Cerebellar nuclear complex (tissue), 1 donor: Measurements from ENCODE around the gene UHRF2.
"Not testable (repeated sequence)": the region's sequence is repeated elsewhere in the genome, so short reads cannot be mapped to it uniquely, and the experiment has no call there.

Experiments
- DNase-seq, 2 experiments: peaks; one replicate each; lab custom pipeline; 2025; lab: John Stamatoyannopoulos, UW

UHRF2 gene

DNA sequence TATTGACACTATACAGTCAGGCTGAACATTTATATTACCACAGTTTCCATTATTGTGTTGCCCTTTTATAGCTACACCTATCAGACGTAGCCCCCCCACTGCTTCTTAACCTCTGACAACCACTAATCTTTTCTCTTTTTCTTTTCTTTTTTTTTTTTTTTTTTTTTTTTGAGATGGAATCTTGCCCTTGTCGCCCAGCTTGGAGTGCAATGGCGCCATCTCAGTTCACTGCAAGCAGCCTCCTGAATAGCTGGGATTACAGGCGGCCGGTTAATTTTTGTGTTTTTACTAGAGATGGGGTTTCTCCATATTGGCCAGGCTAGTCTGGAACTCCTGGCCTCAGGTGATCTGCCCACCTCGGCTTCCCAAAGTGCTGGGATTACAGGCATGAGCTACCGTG is 75.4 kb downstream of the UHRF2 start:
- DNase-seq: no peak

DNA sequence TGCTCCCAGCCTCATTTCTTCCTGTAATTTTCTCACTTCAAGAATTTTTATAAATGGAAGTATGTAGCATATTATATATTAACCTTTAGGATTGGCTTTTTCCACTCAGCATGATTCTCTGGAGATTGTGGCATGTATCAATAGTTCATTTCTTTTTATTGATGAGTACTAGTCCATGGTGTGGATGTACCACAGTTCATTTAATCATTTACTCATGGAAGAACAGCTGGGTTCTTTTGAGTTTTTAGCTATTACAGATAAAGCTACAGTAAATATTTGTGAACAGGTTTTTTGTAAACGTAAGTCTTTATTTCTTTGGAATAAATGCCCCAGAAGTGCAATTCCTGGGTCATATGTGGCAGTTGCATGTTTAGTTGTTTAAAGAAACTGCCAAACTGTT is 76.1 kb downstream of the UHRF2 start:
- DNase-seq: no peak

DNA sequence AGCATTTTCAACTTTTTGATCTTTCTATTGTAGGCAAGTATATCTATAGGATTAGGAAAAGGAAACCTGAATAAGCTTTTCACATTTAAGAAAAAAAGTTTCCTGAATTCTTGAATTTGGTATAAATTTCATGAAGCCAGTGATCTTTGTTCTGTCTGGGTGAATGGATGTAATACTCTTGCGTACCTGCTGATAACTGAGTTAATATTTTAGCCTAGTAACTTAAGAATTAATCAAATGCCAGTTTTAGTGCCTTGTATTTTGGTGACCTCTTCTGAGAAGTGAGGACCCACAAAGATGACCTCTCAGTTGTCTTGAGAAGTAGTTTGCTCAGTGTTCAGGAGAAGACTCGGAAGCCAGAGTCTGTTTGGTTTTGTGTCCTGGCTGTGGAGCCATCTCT is 77.9 kb downstream of the UHRF2 start:
- no peak for DNase-seq

DNA sequence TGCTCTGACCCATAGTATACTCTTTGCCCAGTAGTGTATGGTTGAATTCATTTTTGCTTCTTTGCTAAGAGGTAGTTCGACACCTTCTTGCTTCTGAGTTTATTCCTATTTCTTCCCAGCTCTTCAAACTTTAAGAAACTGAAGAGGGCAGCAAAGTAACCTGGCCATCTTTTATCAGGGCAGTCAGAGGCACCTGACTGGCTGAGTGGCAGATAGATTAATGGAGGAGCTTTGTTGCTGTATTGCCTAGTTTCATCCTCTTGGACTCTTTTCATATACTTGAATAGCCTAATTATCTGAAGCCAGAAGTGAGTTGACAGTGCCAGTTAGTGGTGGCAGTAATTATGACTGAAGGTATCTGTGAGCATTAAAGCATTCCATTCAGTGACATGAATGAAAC is 82.5 kb downstream of the UHRF2 start:
- DNase-seq: no peak

DNA sequence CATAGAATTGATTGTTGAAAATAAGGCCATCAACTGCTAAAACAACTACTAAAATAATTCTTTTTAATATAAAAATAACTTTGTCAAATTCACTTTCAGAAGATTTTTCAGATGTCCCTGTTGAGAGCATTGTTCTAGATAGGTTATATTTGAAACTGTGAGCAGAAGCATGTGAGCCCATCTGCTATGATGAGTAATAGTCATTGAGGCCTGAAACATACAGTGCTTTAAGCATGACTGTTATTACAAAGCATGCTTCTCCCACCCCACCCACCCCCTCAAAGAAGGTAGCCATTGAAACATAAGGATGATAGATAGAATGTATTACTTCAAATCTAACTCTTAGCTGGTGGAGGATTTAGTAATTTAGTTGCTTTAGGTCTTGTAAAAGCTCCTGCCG is 86.0 kb downstream of the UHRF2 start:
- no peak for DNase-seq

DNA sequence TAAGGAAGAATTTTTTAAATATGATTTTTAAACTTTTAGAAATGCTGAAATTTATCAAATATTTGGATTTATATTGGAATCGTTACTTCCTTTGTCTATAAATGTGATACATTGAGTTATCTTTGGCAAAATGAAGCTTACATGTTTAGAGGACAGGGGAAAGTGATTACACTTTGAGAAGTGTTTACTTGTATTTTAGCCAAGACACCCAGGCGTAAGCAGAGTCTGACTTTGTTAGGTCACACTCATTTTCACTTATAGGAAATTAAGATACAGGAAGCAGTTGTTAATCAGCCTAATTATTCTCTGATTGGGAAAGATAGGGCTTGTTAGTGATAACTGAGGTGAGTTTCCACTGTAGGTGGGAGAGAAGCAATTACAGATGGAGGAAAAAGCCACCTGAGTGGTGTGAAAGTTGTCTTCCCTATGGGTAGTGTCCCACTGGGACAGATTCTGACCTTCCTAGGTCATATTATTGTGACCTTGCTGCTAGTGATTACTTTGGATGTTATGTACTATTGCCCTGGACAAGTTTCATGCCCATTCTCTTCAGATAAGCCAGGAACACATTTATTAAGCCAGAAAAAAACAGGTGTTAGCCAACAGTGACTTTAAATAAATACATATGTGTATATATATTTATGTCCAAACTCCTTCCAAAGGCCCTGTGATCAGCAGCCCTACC is 88.7 kb downstream of the UHRF2 start:
- no peak for DNase-seq

DNA sequence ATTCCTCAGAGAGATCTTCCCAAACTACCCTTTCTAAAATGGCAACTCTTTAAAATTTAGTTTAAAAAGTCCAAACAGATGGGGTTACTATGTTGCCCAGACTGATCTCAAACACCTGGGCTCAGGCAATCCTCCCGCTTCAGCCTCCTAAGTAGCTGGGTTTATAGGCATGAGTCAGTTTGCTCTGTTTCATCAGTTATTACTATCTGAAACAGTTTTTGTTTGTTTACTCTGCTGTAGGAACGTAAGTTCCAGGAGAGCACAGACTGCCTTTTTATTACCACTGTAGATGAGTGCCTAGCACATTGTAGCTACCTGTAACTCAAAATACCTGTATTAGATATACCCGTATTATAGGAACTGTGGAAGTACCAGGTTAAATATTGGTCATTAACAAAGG is 89.4 kb downstream of the UHRF2 start:
- DNase-seq: no peak

DNA sequence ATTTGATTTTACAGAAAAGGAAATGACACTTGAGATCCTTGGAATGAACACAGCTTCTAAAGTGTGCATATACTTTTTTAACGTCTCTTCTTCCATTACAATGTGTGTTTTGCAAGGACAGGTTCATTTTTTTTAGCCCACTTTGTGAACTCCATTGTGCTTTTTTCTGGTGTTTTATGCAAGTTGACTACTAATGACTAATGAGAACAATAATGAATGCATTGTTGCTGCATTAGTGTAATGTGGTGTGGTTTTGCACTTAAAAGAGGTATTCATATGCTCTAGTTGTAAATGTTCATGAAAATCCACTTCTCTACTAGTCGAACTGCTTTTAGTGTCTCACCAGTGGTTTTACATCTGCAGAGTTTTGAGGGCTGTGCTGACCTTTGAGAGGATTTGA is 93.6 kb downstream of the UHRF2 start:
- no peak for DNase-seq

DNA sequence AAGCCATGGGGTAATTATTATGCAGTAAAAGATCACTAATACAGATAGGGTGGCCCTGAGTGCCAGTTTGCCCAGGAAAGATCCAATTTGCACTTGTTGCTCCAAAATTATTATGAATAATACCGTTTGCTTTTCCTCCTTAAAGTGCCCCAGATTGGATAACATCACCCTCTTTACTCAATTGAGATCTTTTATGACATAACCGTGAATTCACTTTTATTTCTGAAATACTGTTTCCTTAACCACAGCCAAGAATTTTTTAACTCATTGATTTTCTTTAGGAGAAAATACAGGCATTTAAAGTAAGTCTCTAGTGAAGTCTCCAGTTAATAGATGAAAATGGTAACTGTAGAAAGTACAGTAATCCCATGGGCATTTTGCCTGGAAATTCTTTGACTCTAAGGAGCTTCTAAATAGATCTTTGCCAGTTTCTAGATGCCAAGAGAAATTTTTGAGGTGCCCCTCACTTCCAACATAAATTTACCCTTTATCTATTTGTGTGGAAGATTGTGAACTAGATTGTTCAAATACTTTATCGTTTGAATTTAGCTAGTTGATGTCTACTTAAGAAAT is 99.2 kb downstream of the UHRF2 start:
- DNase-seq: no peak

DNA sequence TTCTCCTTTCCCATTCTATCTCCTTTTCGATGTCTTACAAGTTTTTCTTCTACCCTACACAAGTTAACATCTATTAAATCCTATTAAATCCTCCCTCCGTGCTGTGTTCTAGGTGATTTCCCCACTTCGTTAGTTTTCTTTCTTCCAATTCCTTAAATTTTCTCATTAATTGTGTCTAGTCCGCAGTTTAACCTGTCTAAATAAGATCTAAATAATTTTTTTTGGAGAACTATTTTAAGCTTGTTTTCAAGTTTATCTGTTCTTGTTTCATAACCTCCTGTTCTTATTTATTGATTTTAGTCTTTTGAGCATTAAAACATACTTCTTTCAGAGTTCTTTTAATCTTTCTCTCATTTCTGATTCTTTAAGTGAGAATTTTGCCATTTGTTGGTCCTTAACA is 109.3 kb downstream of the UHRF2 start:
- no peak for DNase-seq

DNA sequence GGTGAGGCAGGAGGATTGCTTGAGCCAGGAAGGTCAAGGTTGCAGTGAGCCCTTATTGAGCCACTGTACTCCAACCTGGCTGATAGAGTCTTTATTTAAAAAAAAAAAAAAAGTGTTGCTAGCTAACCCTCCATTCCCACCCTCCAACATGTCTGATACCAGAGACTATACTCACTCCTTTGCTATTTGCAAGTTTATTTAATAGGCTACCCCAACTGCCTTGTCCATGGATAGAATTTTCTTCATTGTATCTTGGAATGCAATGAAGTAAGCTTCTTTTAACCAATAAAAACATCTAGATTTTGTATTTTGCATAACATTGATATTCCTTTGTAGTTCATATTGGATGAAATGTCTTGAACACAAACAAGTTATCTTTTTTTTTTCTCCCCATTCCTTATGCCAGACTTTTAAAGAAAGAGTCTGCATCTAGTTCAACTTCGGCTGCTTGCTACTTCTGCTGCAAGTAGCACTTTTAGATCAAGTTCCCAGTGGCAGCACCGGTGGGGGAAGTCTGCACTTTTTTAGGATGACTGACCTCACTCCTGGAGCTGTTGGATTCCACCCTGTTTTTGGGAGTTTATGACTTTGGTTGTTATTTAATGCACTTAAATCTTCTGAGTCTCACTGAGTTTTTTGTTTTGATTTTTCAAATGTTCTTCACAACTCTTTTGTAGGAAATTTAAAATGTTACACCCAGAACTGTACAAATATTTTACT is 112.5 kb downstream of the UHRF2 start:
- no peak for DNase-seq

DNA sequence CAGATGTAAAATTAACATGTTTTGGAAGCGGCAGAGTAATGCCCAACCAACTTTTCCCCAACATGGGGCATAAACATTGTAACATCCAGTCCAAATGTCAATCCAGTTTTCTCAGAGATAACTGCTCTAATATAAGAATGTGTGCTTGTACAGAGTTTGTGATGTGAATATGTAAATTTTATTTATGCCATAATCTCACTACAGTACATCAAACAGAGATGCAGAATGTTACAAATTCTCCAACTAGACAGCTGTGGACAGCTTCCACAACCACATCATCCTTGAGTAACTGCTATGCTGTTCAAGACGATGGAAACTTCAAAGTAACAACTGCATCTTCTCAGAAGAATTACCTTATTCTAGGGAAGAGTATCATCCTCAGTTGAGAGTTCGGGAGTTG is 122.6 kb downstream of the UHRF2 start:
- no peak for DNase-seq

DNA sequence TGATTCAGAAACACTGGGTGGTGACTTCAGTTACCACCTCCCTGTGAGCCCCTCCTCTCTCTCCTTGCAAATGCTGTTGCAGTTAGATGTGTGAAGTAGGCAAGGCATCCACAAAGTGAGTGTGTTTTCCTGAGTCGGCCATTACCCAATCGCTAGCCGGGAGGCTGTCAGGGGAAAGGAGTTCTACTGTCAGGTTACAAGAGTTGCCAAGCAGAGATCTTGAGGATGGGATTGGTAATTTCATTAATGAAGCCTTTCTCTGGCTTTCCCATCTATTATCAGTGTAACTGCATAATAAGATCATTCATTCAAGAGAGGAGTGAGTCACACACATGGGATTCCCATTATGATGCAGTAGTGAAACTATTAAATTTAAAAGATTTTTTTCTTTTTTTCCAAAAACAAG is 125.7 kb downstream of the UHRF2 start:
- no peak for DNase-seq

DNA sequence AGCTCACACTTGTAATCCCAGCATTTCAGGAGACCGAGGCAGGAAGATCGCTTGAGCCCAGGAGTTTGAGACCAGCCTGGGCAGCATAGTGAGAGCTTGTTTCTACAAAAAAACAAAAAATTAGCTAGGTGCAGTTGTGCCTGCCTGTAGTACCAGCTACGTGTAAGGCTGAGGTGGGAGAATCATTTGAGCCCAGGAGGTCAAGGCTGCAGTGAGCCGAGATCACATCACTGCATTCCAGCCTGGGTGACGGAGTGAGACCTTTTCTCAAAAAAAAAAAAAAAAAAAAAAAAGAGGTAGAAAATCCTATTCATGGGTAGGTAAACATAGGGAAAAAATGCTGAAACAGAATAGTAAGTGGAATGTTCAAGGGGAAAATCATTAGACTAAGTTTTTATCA is 129.6 kb downstream of the UHRF2 start:
- not testable (repeated sequence) for DNase-seq

DNA sequence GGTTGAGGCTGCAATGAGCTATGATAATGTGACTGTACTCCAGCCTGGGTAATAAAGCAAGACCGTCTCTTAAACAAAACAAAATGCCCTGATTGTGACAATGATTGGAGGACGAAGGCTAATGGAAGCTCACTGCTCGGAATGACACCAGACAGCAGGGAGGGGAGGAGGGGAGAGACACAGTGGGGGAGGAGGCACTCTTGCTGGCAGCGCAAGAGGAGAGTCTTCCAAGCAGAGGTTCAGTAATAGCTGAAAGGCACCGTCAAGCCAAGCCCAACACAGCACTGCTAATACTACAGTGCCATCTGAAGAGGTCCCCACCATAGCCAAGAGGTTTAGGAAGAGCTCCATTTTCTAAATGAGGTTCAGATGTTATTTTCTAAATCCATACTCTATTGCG is 130.2 kb downstream of the UHRF2 start:
- DNase-seq: no peak

DNA sequence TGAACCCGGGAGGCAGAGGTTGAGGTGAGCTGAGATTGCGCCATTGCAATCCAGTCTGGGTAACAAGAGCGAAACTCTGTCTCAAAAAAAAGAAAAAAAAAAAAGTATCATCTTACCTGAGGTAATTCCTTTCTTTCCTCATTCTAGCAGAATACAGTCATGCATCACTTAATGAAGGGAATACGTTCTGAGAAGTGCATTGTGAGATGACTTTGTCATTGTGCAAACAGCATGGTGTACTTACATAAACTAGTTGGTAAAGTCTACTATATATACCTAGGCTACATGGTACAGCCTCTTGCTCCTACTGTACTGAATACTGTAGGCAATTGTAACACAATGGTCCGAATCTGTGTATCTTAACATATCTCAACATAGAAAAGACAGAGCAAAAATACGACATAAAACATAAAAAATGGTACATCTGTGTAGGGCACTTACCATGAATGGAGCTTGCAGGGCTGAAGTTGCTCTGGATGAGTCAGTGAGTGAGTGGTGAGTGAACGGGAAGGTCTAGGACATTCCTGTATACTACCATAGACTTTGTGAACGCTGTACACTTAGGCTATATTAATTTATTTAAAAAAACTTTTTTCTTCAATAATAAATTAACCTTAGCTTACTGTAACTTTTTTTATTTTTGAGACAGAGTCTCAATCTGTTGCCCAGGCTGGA is 132.2 kb downstream of the UHRF2 start:
- DNase-seq: no peak

DNA sequence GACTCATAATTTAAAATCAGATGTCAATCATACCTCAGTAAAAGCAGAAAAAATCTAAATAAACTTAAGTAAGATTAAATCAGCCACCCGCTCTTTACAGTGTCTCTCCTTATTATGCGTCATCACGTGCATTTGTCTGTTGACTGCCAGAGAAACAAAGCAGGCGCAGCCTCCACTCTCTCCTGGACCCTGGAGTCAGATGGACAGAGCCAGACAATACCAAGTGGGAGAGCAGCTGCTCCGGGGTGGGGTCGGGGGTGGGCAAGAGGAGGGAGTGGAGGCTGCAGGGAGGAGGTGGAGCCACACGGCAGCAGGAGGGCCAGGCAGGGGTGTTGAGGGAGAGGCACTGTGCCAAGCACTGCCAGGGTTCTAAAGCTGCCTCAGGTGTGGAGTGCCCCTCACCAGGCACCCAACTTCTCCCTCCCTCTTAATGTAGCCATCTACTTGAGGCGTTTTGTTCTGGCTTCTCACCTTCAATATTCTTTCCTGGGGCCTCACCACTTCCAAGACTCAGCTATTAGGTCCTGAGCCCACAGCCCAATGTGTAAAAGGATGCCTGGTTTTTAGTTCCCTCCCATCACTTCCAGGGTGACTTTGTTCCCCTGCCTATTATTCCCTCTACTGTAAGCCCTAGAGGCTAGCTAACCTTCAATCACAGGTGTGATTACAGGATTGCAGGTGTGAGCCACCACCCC is 136.3 kb downstream of the UHRF2 start:
- DNase-seq: no peak

DNA sequence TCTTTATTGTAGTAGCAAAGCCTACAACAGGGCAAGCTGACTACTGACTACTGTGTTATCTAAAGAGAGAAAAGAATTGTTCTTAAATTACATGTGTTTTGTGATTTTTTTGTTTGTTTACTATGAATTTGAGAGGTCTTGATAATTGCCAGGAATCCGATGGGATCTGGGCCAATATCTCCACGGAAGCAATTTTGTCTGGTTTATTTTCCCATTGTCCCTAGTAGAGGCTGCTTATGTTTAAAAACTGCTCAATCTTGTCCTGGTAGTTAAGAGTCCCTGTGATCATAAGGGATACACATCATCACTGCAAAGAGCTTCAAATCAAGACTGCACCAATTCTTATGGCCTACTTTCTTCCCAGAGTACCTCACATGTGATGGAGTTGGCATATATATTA is 138.1 kb downstream of the UHRF2 start:
- DNase-seq: no peak

DNA sequence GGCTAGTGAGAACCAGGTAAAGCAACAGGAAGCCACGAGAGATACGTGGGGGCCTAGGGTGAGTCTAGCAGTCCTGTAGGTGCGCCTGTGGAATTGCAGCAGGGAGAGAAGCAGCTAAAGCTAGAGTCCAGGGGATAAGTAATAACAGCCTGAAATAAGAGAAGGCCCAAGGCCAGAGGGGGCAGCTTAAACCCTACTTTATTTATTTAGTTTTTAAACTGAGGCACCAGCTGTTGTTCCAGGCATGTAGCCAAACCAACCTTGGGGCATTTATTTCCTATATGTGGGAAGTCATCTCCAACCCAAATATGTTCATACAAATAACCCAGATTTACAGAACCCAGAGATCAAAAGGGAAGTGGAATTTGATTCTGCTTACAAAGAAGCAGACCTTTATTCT is 139.0 kb downstream of the UHRF2 start:
- DNase-seq: no peak

DNA sequence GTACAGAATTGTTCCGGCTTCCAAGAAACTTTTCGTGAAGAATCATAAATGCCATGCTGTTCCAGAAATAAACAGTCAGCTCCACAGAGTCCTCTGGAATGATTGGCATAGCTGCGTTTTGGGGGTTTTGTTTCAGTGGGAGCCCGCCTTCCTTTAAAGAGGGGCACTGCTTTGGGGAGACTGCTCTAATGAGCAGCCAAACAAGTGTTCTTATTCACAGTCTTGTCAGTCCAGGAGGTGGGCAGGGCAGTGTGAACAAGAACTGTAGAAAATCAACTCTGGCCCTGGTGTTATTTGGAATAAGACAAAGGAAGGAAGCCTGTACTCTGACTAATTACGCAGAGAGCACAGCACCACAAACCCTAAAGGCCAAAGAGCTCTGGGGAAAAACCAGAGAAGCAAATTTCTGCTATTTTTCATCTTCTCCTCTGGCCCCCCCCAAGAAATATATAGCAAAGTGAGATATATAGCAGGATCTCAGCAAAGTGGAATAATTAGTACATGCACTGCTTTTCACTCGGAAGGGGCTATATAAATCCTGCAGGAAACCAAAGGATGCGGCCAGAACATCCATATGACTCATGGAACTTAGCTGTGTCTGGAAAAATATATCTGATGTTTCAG is 139.6 kb downstream of the UHRF2 start:
- no peak for DNase-seq

DNA sequence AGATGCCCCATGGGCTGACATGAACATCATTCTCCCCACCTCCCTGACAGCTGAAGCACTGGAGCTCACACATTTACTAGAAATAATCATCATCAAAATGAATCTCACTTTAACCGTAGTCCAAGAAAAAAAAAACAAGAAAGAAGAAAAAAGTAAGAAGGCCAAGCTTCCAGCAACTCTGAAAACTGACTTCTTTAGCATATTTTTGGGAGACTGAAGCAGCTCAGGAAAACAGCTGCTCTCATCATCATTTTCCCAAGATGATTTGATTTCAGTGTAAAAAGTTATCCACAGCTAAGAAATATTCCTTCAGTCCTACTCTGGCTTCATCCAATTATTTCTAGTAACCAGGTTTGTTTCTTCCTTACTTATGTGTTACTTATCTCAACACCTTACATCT is 140.9 kb downstream of the UHRF2 start:
- no peak for DNase-seq
